ENCODE results near the gene SFTPB. TPM values are rescaled to one million over a fixed set of nuclear protein-coding genes. Genes with fewer than 3 reads are reported as not detected.
"Not testable (repeated sequence)": the region's sequence is repeated elsewhere in the genome, so short reads cannot be mapped to it uniquely, and the experiment has no call there.

The SFTPB gene
- total RNA-seq, 1 donor from 2014 or later: 0.50 TPM

DNA sequence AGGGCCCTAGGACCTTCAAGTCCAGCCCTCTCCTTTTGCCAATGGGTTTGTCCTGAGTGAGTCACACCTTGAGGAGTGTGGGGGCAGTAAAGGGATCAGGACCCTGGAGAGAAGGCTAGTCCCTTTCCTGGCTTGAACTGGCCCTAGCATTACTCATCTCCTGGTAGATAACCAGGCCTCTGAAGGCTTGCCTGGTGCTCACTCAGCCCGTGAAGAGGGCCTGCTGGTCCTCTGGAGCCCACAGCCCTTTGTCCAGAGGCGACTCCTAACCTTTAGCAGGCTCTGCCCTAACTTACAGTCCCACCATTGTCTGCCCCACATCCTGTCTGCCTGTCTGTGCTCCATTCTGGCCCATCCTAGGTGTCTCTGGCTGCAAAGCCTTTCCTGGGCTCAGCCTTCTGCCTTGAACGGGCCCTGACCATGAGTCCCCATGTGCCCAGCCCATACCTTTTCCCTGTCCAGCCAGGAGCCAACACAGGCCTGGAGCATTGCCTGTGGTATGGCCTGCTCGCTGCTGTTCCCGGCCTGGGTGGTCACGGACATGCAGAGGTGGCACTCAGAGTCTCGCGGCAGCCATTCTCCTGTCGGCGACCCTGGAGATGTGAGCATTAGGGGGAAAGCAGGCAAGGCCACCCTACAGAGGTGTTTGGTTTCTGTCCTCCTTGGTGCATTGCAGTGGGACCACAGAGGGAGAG, 5.0 kb downstream of the SFTPB start:
- DNase-seq (no peak), ATAC-seq (peak; percentile 64)
- intact Hi-C loops (cut with micrococcal nuclease): no loop called here

- peak; percentile 52 for DNase-seq
- ATAC-seq: peak; percentile 58
- intact Hi-C loops (cut with micrococcal nuclease): no loop called here
These were observed 6.7 kb downstream of the SFTPB start for GRCh38 chr2:85661139-85661858.

DNA sequence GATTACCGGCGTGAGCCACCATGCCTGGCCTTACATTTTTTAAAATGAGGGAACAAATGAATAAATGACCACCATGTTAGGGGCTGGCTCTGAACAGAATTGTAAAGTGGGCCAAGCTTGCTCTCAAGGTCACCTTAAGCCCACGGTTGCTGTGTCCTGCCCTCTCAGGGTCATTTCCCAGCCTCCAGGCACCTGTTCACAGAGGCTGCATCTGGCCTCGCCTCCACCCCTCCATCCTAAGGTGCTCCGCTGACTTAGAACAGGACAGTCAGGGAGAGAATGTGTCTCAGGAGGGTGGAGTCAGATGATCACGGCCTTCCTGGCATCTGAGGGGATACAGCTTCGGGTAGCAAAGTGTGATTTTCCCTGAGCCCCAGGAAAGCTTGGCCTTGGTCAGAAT, 7.3 kb downstream of the SFTPB start:
- DNase-seq (no peak), ATAC-seq (no peak)
- intact Hi-C loops (cut with micrococcal nuclease): no loop called here

DNA sequence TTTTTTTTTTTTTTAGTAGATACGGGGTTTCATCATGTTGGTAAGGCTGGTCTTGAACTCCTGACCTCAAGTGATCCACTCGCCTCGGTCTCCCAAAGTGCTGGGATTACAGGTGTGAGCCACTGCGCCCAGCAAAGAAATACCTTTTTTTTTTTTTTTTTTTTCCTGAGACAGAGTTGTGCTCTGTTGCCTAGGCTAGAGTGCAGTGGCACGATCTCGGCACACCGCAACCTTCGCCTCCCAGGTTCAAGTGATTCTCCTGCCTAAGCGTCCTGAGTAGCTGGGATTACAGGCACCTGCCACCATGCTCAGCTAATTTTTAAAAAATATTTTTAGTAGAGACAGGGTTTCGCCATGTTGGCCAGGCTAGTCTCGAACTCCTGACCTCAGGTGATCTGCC, 7.7 kb downstream of the SFTPB start:
- ATAC-seq; intact Hi-C loops (cut with micrococcal nuclease); DNase-seq: not testable (repeated sequence)

GRCh38 chr2:85659324-85659981, 8.5 kb downstream of the SFTPB start:
- intact Hi-C loops (cut with micrococcal nuclease): no loop called here
- no peak for ATAC-seq
- no peak for DNase-seq

DNA sequence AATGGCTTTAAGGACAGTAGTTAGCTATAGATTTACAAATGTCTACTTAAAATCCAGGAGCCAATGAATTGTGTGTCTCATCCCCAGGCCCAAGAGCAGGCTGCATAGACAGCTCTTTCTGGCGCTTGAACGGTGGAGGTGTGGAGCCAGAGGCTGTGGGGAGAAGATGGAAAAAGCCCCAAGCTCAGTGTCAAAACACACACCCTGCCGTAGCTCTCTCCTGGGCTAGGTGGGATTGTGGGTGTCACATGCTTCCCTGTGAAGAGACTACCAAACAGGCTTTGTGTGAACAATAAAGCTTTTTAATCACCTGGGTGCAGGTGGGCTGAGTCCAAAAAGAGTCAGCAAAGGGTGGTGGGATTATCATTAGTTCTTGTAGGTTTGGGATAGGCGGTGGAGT, 10.6 kb downstream of the SFTPB start:
- not testable (repeated sequence) for DNase-seq

DNA sequence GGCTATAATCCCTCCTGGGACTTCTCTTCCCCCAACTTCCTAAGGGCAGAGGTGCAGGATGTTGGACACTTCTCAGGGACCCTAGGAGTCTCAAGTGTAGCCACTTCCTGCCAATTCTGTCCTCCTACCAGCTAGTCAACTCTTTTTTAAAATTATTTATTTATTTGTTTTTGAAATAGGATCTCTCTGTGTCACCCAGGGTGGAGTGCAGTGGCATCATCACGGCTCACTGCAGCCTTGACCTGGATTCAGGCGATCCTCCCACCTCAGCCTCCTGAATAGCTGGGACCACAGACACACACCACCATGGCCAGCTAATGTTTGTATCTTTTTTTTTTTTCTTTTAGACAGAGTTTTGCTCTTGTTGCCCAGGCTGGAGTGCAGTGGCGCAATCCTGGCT, 11.5 kb downstream of the SFTPB start:
- DNase-seq (no peak), ATAC-seq (no peak)
- intact Hi-C loops (cut with micrococcal nuclease): no loop called here

More for the DNA sequence above, 10.6 kb downstream of the SFTPB start:
- intact Hi-C loops (cut with micrococcal nuclease); ATAC-seq: not testable (repeated sequence)

DNA sequence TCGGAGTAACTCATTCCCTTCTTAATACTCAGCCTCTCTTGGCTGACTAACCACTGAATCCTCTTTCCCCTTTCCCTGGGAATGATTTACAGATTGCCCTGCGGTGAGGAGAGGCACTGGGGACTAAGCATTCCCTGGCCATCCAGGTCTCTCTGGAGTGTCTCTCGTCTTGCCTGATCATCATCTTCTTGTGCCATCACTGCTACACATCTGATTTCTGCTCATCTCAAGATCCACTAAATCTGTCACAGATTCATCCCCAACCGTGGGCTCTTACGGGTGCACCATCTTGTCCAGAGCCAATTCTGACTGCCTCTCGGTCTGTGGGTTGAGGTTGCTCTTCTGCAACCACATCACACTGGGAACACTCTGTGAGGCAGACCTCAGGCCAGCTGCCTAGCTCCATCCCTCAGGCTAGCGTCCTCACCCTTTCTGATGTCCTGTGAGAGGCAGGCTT, 12.0 kb downstream of the SFTPB start:
- intact Hi-C loops (cut with micrococcal nuclease): no loop called here
- DNase-seq (no peak), ATAC-seq (no peak)

- ATAC-seq (no peak), DNase-seq (no peak)
- intact Hi-C loops (cut with micrococcal nuclease): no loop called here
These were observed 14.0 kb downstream of the SFTPB start for GRCh38 chr2:85653996-85654395.

DNA sequence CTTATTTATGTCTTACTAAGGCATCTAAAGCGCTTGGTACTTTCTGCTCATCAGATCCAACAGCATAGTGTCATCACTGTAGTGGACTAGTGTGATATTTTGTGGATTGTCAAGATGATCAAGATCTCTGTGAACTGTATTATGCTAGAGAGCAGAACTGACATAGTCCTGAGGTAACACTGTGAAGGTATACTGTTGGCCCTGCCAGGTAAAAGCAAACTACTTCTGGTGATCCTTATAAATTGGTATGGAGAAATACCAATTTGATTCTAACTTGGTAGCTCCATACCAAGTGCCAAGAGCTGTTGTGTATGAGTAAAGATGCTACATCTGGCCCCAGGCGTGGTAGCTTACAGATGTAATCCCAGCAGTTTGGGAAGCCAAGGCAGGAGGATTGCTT, 15.9 kb downstream of the SFTPB start:
- intact Hi-C loops (cut with micrococcal nuclease): no loop called here
- ATAC-seq: no peak
- DNase-seq: no peak

DNA sequence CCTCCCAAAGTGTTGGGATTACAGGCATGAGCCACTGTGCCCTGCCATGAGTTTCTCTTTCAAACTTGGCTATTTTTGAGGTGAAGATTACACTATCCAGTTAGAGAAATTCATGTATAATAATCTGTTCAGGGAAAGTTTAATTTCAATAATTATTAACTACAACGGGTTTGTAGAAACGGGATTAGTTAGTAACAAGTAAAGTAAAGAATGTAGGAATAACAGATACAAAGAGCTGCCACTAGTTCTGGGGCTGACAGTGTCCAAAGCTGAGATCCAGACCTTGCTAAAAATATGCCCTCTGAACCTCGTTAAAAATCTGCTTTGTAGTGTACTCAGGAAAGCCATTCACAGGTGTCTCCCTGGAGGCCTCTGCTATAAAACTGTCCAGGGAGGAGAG, 16.9 kb downstream of the SFTPB start:
- intact Hi-C loops (cut with micrococcal nuclease): no loop called here
- no peak for DNase-seq
- ATAC-seq: no peak

DNA sequence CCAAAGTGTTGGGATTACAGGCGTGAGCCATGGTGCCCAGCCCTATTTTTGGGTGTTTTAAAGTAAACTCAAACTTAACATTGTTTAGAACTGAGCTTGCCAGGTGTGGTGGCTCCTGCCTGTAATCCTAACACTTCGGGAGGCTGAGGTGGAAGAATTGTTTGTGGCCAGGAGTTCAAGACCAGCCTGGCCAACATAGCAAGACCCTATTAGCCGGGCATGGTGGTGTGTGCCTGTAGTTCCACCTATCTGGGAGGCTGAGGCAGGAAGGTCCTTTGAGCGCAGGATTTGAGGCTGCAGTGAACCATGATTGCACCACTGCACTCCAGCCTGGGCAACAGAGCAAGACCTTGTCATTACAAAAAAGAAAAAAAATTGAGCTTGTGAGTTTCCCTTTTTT, 17.5 kb downstream of the SFTPB start:
- ATAC-seq (no peak), DNase-seq (no peak)
- intact Hi-C loops (cut with micrococcal nuclease): no loop called here

- intact Hi-C loops (cut with micrococcal nuclease): no loop called here
- ATAC-seq: peak; percentile 15
- DNase-seq: no peak
These were observed 18.5 kb downstream of the SFTPB start for GRCh38 chr2:85649201-85650190.

DNA sequence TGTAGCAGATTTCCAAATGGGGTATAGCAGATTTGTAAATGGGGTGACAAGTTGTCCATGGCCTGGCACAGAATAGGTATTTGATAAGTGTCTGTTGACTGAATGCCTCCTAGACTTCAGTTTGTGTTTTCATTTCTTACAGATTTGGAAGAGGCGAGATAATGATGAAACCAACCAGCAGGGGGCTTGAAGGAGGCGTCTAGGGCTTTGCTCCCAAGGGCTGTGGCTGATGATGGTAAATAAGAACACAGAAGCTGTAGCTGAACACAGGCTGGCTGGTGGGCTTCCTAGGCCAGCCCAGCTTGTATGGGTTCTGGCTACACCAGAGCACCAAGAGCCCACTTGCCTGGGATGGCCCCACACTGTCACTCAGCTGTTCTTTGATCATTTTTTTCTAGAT, 19.4 kb downstream of the SFTPB start:
- intact Hi-C loops (cut with micrococcal nuclease): no loop called here
- peak; percentile 41 for ATAC-seq
- no peak for DNase-seq

DNA sequence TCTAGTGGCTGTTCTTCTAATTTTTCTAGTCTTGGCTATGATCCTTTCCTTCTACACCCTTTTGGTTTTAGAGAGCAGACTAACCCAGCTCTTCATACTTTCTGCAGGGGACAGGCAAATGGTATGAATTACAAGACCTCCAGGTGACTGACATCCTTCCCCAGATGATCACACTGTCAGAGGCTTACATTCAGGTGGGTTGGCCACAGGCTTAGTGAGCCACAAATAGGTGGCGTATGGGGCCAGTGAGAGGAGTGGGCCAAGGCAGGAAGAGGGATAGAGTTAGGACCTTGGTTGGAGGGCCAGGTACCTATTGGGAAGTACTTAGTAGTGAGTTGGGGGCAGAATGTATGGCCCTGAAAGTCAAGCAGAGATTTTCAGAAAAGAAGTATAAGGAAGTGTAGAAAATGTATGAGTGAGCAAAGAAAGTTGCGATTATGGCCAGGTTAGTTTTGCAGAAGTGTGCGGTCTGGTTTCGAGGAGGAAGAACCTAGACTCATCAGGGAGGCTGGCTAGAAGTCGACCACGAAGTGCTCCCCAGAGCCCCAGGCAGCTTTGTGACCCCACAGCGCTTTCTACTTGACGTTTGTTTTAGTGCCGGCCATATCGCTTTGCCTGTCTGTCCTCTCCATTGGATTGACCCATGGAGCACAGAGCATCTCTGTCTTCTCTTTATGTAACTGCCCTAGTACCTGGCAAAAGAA, 20.0 kb downstream of the SFTPB start:
- no peak for DNase-seq
- ATAC-seq: no peak
- intact Hi-C loops (cut with micrococcal nuclease): no loop called here

GRCh38 chr2:85646166-85646565, 21.8 kb downstream of the SFTPB start:
- intact Hi-C loops (cut with micrococcal nuclease): no loop called here
- ATAC-seq (no peak), DNase-seq (no peak)

- DNase-seq (no peak), ATAC-seq (no peak)
These were observed 23.1 kb downstream of the SFTPB start for GRCh38 chr2:85644909-85645308.

GRCh38 chr2:85642725-85643124, 25.3 kb downstream of the SFTPB start:
- intact Hi-C loops (cut with micrococcal nuclease): no loop called here
- ATAC-seq (no peak), DNase-seq (no peak)

More at GRCh38 chr2:85644909-85645308, 23.1 kb downstream of the SFTPB start:
- intact Hi-C loops (cut with micrococcal nuclease): no loop called here

DNA sequence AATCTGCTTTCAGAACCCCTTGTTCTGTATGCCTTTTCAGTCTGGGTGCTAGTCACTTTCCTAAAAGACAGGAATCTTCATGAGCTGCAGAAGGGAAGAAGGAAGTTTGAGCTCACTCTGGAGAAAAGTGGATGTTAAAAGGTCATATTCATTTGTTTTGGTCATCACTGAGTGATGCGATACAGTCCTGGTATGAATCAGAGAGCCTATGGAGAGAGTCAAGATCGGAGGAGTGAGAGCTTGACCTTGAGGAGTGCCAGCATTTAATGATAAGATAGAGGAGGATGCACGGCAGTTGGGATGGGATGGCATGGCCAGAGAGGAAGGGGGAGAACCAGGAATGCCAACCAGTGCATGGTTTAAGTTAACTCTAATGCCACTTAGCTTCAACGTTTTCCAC, 32.4 kb downstream of the SFTPB start:
- DNase-seq (no peak), ATAC-seq (peak; percentile 30)
- intact Hi-C loops (cut with micrococcal nuclease): no loop called here

All from left ventricle myocardium superior (tissue), 1 donor.